OCI-LY3 (cell line): ENCODE data around the gene SGO2.

Experiments used
- H2AFZ ChIP-seq: fragments of 200-600, 300-600 bp; shearing (Covaris generic); 2 replicates; pipeline ENCODE4 v1.6.0; 2014; ENCODE audit warnings: antibody characterized with exemption, low read depth, low read length
- H3K27ac ChIP-seq: fragments of 200-600, 300-600 bp; sonication (generic); 2 replicates; pipeline ENCODE4 v1.5.1; 2014; ENCODE audit warnings: mild to moderate bottlenecking, low read length, moderate library complexity, mixed read lengths
- H3K27me3 ChIP-seq: fragments of 200-600, 300-600 bp; sonication (generic); 2 replicates; pipeline ENCODE4 v1.6.1; 2014; ENCODE audit warnings: low read depth, low read length, mixed read lengths
- H3K36me3 ChIP-seq: fragments of 200-600, 300-600 bp; sonication (generic); replicated peaks from 2 replicates; pipeline ENCODE3; 2014; ENCODE audit warnings: low read depth, low read length, mixed read lengths
- H3K4me1 ChIP-seq: fragments of 300-600, 200-600 bp; sonication (generic); 2 replicates; pipeline ENCODE4 v1.6.1; 2014; ENCODE audit warnings: low read length, mixed read lengths
- H3K4me2 ChIP-seq: fragments of 200-600, 300-600 bp; sonication (generic); 2 replicates; pipeline ENCODE4 v1.6.1; 2014; ENCODE audit warnings: low read length, mixed read lengths
- H3K4me3 ChIP-seq: fragments of 300-600, 200-600 bp; sonication (generic); 2 replicates; pipeline ENCODE4 v1.5.1; 2014; ENCODE audit warnings: antibody characterized with exemption, mild to moderate bottlenecking, low read length, moderate library complexity
- H3K79me2 ChIP-seq: fragments of 300-600, 200-600 bp; shearing (Covaris generic); 2 replicates; pipeline ENCODE4 v1.6.1; 2014; ENCODE audit warnings: mild to moderate bottlenecking, low read length, mixed read lengths
- H3K9ac ChIP-seq: fragments of 300-600, 200-600 bp; shearing (Covaris generic); 2 replicates; pipeline ENCODE4 v1.6.0; 2014; ENCODE audit warnings: mild to moderate bottlenecking, low read length, moderate library complexity
- H3K9me3 ChIP-seq: fragments of 200-600, 300-600 bp; shearing (Covaris generic); 2 replicates; pipeline ENCODE4 v1.6.1; 2014; ENCODE audit warnings: low read length, mixed read lengths; ENCODE audit not compliant: insufficient read depth
- H4K20me1 ChIP-seq: fragments of 200-600, 300-600 bp; sonication (generic); 2 replicates; pipeline ENCODE4 v1.6.1; 2016; ENCODE audit warnings: low read length, mixed read lengths; ENCODE audit not compliant: insufficient read depth
- EZH2phosphoT487 ChIP-seq: fragments of 200-600 bp; shearing (Covaris generic); IDR thresholded peaks from 2 replicates; pipeline ENCODE4 v1.6.1; 2018; ENCODE audit warnings: antibody characterized with exemption, mixed run types, low read depth
- TF ChIP-seq, protein P1 (sequence below): fragments of 200-600, 300-600 bp; sonication (generic); IDR thresholded peaks from 2 replicates; pipeline ENCODE4 v1.5.1; 2014; ENCODE audit warnings: antibody characterized with exemption, low read length, low read depth

The SGO2 gene

DNA sequence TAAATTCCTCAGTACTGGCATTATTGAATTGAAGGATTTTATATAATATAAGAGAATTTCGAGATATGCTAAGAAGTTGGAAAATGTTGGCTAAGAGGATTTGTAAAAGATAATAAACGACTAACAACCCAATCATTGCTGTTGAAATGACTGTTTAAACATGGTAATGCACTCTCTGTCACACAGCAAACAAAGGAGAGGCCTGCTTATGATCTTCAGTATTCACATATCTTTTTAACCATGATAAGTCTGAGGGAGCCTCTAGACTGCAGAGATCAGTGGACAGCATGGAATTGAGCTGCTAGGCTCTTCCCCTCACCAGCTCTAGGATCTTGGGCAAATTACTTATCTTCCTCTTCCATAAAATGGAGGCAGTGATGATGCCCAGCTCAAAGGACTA, 18.8 kb upstream of the SGO2 start:
- no peak overlapping the region for H3K9ac ChIP-seq
- TF ChIP-seq, protein P1, sequence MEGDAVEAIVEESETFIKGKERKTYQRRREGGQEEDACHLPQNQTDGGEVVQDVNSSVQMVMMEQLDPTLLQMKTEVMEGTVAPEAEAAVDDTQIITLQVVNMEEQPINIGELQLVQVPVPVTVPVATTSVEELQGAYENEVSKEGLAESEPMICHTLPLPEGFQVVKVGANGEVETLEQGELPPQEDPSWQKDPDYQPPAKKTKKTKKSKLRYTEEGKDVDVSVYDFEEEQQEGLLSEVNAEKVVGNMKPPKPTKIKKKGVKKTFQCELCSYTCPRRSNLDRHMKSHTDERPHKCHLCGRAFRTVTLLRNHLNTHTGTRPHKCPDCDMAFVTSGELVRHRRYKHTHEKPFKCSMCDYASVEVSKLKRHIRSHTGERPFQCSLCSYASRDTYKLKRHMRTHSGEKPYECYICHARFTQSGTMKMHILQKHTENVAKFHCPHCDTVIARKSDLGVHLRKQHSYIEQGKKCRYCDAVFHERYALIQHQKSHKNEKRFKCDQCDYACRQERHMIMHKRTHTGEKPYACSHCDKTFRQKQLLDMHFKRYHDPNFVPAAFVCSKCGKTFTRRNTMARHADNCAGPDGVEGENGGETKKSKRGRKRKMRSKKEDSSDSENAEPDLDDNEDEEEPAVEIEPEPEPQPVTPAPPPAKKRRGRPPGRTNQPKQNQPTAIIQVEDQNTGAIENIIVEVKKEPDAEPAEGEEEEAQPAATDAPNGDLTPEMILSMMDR: no peak
- TF ChIP-seq EZH2phosphoT487: no peak
- no peak overlapping the region for H3K4me2 ChIP-seq
- peaks cover 15% of the 10 kb centered on the region for H3K36me3 ChIP-seq
- H3K79me2 ChIP-seq: peaks cover 13% of the 10 kb centered on the region
- no peaks in the 10 kb centered on the region for H4K20me1 ChIP-seq
- H2AFZ ChIP-seq: no peak overlapping the region
- H3K4me3 ChIP-seq: no peak overlapping the region
- no peaks in the 10 kb centered on the region for H3K9me3 ChIP-seq
- peaks cover 7% of the 10 kb centered on the region for H3K27me3 ChIP-seq
- peaks cover 13% of the 10 kb centered on the region for H3K4me1 ChIP-seq
- H3K27ac ChIP-seq: no peak overlapping the region

DNA sequence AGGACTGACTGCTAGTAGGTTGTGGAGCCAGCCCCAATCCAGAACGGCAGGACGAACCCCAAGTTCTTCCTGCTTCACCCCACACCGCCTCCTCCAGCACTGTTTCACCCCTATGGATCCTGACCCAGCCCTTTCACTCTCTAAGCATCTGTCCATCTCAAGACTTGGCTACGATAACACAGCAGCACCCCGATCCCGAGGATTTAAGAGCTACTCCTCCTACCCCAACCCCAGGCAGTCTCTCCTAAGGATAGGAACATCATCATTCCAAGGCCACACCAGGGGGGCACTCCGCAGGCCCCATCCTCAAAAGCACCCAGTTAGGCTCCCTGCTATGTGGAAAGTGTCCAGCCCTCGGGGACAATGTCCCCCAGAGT, 16.8 kb upstream of the SGO2 start:
- peaks cover 25% of the 10 kb centered on the region for H3K27me3 ChIP-seq
- peaks cover 5% of the 10 kb centered on the region for H3K36me3 ChIP-seq
- TF ChIP-seq, protein P1: no peak
- no peak for TF ChIP-seq EZH2phosphoT487
- H3K4me3 ChIP-seq: peak overlapping the region; percentile 100
- H3K9me3 ChIP-seq: no peaks in the 10 kb centered on the region
- H3K9ac ChIP-seq: peak overlapping the region; percentile 99
- H2AFZ ChIP-seq: peak overlapping the region; percentile 89
- peak overlapping the region; percentile 27 for H3K27ac ChIP-seq
- peaks cover 13% of the 10 kb centered on the region for H3K79me2 ChIP-seq
- H3K4me2 ChIP-seq: peak overlapping the region; percentile 99
- no peaks in the 10 kb centered on the region for H4K20me1 ChIP-seq
- H3K4me1 ChIP-seq: peaks cover 13% of the 10 kb centered on the region

DNA sequence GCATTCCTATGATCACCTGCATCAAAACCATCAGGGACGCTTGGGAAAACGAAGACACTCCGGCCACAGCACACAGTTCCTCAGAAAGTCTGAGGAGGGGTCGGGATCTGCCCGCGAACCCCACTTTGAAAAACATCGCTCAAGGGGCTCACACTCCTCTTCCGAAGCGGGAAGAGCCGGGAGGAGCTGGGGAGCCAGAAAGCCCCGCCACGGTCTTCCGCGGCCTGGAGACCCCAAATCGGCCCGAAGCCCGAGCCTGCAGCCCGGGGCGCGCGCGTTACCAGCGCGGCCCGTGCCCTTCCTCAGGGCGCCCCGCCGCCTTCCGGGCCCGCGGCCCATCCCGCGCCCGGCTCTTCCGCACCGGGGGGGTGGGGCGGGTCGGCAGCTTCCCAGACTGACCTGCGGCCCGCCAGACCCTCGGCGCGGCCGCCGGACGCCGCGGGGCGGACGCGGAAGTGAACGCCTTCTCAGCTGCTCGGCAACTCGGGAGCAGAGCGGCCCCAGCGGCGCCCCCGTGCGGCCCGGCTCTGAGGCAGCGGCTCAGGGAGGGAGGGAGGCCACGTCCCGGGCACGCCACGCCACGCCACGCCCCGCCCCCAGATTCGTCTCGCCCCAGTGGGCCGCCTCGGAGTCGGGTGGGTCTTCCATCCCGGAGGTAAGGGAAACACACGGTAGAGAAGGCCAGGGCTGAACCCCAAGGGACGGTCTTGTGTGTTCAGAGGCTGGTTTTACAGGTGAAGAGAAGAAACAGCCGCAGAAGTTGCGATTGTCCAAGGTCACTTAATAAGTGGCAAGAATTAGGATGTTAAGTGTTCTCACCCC, 16.2 kb upstream of the SGO2 start, which contains the start of gene KCTD18:
KCTD18 (minus strand) TSS at position 457 of the 822 bp plus-strand sequence. CDS start 3,052 bp downstream, outside the sequence.
- Histone ChIP-seq H2AFZ (peak within 1 kb of the TSS; percentile 96), H3K27ac (peak within 1 kb of the TSS; percentile 27), H3K27me3 (peaks cover 25% of the 10 kb centered on the region), H3K79me2 (peaks cover 13% of the 10 kb centered on the region), H3K9ac (peak within 1 kb of the TSS; percentile 99), H3K36me3 (peaks cover 3% of the 10 kb centered on the region), H3K4me2 (peak within 1 kb of the TSS; percentile 99), H3K4me1 (peaks cover 13% of the 10 kb centered on the region), H3K4me3 (peak within 1 kb of the TSS; percentile 100), H4K20me1 (no peaks in the 10 kb centered on the region), H3K9me3 (no peaks in the 10 kb centered on the region)
- no peak for TF ChIP-seq EZH2phosphoT487
- TF ChIP-seq, protein P1: peak; percentile 65

DNA sequence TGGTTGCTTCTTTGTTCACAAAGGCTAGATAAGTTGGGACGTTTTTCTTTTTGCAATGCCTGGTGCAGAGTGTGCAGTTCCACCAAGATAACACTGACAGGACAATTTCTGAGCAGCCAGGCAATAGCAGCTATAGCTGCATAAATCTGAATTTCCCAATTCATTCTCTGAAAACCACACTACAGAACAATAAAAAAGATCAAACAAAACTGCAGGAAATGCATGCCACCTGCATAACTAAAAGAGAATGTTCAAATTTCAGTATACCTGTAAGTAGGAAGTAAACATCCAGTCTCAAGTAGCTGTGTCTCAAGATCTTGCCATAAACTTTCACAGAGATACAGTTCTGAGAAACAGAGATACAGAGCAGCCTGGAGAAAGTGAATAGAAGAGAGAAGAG, 10.9 kb upstream of the SGO2 start:
- TF ChIP-seq, protein P1: no peak
- TF ChIP-seq EZH2phosphoT487: no peak
- no peaks in the 10 kb centered on the region for H3K9me3 ChIP-seq
- H3K27ac ChIP-seq: no peak overlapping the region
- no peak overlapping the region for H3K4me2 ChIP-seq
- no peaks in the 10 kb centered on the region for H3K36me3 ChIP-seq
- no peaks in the 10 kb centered on the region for H4K20me1 ChIP-seq
- H3K9ac ChIP-seq: no peak overlapping the region
- peaks cover 6% of the 10 kb centered on the region for H3K4me1 ChIP-seq
- no peak overlapping the region for H3K4me3 ChIP-seq
- no peak overlapping the region for H2AFZ ChIP-seq
- H3K27me3 ChIP-seq: peaks cover 25% of the 10 kb centered on the region
- H3K79me2 ChIP-seq: no peaks in the 10 kb centered on the region
